Measurements from ENCODE around the gene GAS7.
"Not testable (repeated sequence)": the region's sequence is repeated elsewhere in the genome, so short reads cannot be mapped to it uniquely, and the experiment has no call there.

Gene GAS7

DNA sequence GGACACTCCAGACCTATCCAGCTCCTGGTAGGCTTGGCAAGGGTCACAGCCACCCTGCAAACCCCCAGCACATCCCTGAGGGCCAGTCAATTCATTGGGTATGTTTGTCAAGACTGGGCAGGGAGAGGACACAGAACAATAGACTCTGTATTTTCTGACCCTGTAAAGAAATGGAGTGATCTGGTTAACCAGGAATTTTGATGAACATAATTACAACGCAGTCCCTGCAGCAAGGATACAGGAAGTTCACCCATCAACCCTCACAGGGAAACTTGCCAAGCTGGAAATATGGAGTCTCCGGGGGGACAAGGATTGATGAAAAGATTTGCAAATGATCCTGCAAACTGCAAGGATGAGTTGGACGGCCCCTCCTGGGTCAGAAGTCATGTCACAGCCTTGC lies 167.3 kb downstream of the GAS7 start:
- DNase-seq, result no peak

GRCh38 chr17:10029129-10029528 lies 169.3 kb downstream of the GAS7 start:
- no peak for DNase-seq

DNA sequence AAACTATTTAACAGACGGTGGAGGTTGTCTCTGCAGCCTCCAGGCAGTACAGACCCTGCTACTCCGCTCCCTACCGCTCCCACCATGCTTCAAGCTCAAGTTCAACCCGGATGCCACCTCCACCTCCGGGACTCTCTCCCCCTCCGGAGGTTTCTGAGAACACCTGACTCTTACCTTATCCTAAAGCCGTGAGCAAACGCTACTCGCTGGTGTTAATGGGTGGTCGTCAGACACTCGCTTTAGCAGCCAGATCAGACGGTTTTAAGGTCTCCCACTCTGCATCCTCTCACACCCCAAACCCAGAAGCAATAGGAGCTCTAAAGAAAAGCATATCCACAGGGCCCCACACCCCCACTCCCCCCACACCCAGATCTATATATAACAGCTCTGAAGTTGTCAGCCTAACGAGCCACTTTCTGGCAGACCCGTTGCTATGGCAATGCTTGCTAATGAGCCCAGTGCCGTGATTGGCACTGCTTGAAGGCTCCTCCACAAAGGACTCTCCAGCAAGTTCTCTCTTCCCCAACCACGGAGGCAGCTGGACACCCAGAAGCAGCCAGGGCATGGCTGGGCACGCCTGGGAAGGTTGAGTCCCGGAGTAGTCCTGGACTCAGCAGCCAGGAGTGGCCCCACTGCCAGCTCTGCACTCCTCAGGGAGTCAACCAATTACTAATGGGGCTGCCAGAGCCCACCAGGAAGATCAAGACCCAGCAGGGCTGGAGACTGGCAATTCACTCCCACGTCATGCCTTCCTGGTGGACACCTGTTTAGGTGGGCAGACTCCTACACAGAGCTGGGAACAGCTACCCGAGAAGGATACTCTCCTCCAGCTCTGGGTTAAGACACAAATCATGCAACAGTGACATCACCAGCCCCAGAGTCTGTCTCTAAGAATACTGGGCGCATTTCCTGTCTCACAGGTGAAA lies 172.2 kb downstream of the GAS7 start:
- DNase-seq, result peak in 53 of 58 donors; percentile 29 to 89 (median 69)

- peak in 7 of 58 donors; percentile 15 to 52 (median 37) for DNase-seq
Observed at GRCh38 chr17:10025224-10025623, 173.2 kb downstream of the GAS7 start.

- DNase-seq, result peak in 29 of 58 donors; percentile 12 to 61 (median 36)
Observed at GRCh38 chr17:10022416-10022815, 176.0 kb downstream of the GAS7 start.

GRCh38 chr17:10021272-10021984 lies 177.0 kb downstream of the GAS7 start:
- DNase-seq, result peak in 8 of 58 donors; percentile 7 to 42 (median 20)

- no peak for DNase-seq
Observed at GRCh38 chr17:10019941-10020451, 178.4 kb downstream of the GAS7 start.

GRCh38 chr17:10018461-10018891 lies 179.9 kb downstream of the GAS7 start:
- DNase-seq, result peak in 1 of 58 donors; percentile 52

DNA sequence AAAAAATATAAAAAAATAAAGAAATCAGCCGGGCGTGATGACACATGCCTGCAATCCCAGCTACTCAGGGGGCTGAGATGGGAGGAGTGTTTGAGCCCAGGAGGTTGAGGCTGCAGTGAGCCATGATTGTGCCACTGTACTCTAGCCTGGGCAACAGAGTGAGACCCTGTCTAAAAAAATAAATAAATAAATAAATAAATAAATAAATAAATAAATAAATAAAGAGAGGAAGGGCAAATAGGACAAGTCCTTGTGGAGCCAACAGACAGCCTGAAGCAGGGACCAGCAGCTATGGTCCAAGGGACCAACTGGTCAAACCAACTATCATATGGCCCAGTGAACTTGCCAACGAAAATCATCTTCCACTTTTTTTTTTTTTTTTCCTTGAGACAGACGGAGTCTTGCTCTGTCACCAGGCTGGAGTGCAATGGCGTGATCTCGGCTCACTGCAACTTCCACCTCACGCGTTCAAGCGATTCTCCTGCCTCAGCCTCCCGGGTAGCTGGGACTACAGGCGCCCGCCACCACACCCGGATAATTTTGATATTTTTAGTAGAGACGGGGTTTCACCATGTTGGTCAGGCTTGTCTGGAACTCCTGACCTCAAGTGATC lies 181.3 kb downstream of the GAS7 start:
- DNase-seq, result not testable (repeated sequence)

- peak in 1 of 58 donors; percentile 12 for DNase-seq
Observed at GRCh38 chr17:10013365-10014112, 184.9 kb downstream of the GAS7 start.

GRCh38 chr17:10010752-10011151 lies 187.7 kb downstream of the GAS7 start:
- no peak for DNase-seq

- no peak for DNase-seq
Observed at GRCh38 chr17:10003705-10004104, 194.7 kb downstream of the GAS7 start.

GRCh38 chr17:10002567-10003360 lies 195.6 kb downstream of the GAS7 start:
- DNase-seq, result not testable (repeated sequence)

- no peak for DNase-seq
Observed at GRCh38 chr17:10001306-10001873, 197.0 kb downstream of the GAS7 start.

DNA sequence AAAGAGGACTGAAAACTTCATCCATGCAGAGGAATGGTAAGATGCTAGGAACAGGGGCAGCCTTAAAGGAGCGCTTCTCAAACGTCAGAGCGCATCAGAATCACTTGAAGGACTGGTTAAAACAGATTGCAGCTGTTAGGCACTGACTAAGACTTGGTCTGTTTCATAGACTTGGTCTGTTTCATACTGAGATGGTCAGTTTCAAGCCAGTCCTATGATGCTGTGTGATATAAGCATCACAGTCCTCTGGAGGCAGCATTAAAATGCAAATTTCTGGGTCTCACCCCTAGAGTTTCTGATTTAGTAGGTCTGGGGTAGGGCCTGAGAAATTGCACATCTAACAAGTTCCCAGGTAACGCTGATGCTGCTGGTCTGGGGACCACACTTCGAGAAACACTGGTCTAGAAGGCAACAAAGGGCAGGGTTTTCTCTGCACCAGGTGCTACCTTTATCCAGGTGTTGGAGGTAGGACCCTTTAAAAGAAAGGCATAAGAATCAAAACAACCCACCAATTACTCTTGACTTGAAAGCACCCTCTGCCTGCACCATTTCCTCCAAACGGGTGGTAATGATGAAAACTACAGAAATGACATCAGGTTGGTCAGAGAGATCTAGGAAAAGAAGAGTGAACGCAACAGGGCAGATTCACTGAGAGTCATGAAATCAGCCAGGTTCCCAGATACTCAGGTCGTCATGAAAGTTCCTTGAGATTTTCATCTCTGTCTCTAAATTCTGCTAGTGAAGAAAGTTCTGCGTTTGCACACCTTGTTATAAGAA lies 198.3 kb downstream of the GAS7 start:
- DNase-seq, result no peak

DNA sequence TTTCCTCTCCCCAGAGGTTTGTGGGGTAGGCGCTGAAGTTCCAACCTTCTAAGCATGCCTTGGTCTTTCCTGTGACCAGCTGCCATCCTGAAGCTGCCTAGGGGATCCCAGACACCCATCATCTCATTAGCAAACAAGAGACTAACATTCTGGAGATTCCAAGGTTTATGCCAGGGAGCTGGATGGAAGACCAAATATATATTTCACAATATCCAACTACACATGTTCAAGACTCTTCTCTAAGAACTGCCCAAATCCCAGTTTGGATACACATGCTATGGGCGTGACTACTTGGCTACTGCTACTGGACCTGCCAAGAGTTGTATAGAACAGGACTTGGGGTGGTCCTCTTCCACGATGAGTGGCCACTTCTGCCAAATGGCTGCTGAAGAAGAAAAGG lies 200.3 kb downstream of the GAS7 start:
- DNase-seq, result no peak

DNA sequence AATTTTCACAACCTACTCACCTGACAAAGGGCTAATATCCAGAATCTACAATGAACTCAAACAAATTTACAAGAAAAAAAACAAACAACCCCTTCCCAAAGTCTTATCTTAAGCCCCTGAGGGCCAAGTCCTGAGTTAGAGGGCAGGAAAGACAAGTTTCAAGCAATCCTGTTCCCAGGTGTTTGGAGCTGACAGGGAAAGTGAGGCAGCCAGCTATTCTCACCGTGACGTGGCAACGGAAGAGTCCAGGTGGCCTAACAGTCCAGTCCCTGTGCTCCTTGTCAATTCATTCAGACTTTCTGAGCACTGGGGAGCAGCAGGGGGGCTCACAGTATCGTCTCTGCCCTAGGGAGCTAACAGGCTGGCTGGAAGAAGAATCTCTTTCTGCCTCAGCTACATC lies 203.6 kb downstream of the GAS7 start:
- no peak for DNase-seq

DNA sequence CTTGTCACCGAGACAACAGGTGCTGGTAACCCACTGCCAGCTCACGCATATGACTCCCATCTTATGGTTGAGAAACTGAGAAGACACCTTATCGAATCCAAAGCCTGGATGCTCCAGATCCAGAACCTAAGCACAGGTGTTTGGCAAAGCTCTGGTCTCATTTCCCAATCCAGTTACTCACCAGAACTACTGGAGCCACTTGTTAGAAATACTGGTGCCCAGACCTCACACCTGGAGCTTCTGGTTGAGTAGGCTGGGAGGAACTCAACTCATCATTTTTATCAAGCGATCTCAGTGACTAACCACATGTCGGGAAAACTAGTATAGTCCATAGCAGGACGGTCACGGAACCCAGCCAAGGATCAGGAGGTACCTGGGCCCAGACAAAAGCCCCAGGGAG lies 206.6 kb downstream of the GAS7 start:
- no peak for DNase-seq

DNA sequence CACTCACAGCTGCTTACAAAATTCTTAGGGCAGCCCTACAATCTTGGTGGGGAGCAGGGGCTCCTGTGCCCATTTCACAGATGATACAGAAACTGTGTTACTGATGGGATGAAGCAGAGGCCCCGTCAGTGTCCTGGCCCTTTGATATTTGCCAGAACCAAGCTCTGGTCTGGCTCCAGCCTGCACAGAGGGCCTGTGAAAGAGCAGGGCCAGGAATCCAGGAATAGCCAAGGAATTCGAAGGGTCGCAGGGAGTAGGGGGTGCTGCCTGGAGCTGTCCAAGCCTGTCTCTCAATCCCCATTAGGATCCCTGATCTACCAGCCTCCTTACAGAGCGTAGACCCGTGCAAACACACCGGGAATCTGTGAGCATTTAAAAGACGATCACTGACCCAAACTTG lies 207.1 kb downstream of the GAS7 start:
- DNase-seq, result no peak
